SU-DHL-6 (cell line): ENCODE data around the gene RPH3AL.

Source experiments
- H2AFZ ChIP-seq: fragments of 200-600 bp; sonication (generic); 2 replicates; pipeline ENCODE4 v1.6.1; 2014; ENCODE audit warnings: low read depth, mild to moderate bottlenecking, moderate library complexity, mixed read lengths, antibody characterized with exemption, low read length; ENCODE audit not compliant: severe bottlenecking
- H3F3A ChIP-seq: fragments of 200-600 bp; shearing (Covaris generic); 2 replicates; pipeline ENCODE4 v1.6.0; 2016; ENCODE audit warnings: antibody characterized with exemption, mild to moderate bottlenecking; ENCODE audit not compliant: insufficient read depth
- H3K27ac ChIP-seq: fragments of 200-600 bp; sonication (generic); 2 replicates; pipeline ENCODE4 v1.5.1; 2016; ENCODE audit warnings: low read depth, mild to moderate bottlenecking, low read length, moderate library complexity, mixed read lengths
- H3K27me3 ChIP-seq: fragments of 200-600 bp; sonication (generic), shearing (Covaris generic); 2 replicates; pipeline ENCODE4 v1.6.0; 2014; ENCODE audit warnings: mild to moderate bottlenecking, low read length
- H3K36me3 ChIP-seq: fragments of 200-600 bp; sonication (generic); 2 replicates; pipeline ENCODE4 v1.6.1; 2014; ENCODE audit warnings: mild to moderate bottlenecking, low read length, mixed read lengths
- H3K4me2 ChIP-seq: fragments of 300-600, 200-600 bp; shearing (Covaris generic), sonication (generic); 2 replicates; pipeline ENCODE4 v1.6.0; 2014; ENCODE audit warnings: low read length, low read depth, mild to moderate bottlenecking; ENCODE audit not compliant: poor library complexity, severe bottlenecking
- H3K4me3 ChIP-seq: fragments of 200-600 bp; sonication (generic); 2 replicates; pipeline ENCODE4 v1.5.1; 2014; ENCODE audit warnings: antibody characterized with exemption, low read length, mild to moderate bottlenecking, mixed read lengths; ENCODE audit not compliant: insufficient read depth, poor library complexity, severe bottlenecking
- H3K79me2 ChIP-seq: fragments of 200-600 bp; sonication (generic); 2 replicates; pipeline ENCODE4 v1.6.1; 2014; ENCODE audit warnings: mild to moderate bottlenecking, low read length, moderate library complexity; ENCODE audit not compliant: insufficient read depth
- H3K9ac ChIP-seq: fragments of 200-600 bp; sonication (generic); 2 replicates; pipeline ENCODE4 v1.7.0; 2014; ENCODE audit warnings: mild to moderate bottlenecking, low read length
- H3K9me2 ChIP-seq: fragments of 200-600 bp; sonication (generic); replicated peaks from 2 replicates; pipeline ENCODE4 v1.6.1; 2014; ENCODE audit warnings: low read length; ENCODE audit not compliant: insufficient read depth
- H3K9me3 ChIP-seq: fragments of 200-600 bp; sonication (generic); 2 replicates; pipeline ENCODE4 v1.6.1; 2014; ENCODE audit warnings: low read length, mixed read lengths; ENCODE audit not compliant: insufficient read depth
- H4K20me1 ChIP-seq: fragments of 200-600 bp; sonication (generic); 2 replicates; pipeline ENCODE4 v1.6.1; 2014; ENCODE audit warnings: low read depth, mild to moderate bottlenecking, antibody characterized with exemption, low read length, moderate library complexity, mixed read lengths
- EZH2phosphoT487 ChIP-seq: fragments of 200-600 bp; sonication (generic), shearing (Covaris generic); conservative IDR thresholded peaks from 2 replicates; pipeline ENCODE4 v1.6.1; 2018; ENCODE audit warnings: mild to moderate bottlenecking, antibody characterized with exemption, low read length, moderate library complexity, mixed read lengths
- TF ChIP-seq, protein P1 (sequence below): fragments of 200-600 bp; sonication (generic); IDR thresholded peaks from one replicate; pipeline ENCODE4 v1.5.1; 2017; ENCODE audit warnings: antibody characterized with exemption, mild to moderate bottlenecking, low read length, moderate library complexity; ENCODE audit not compliant: insufficient read depth, poor library complexity, severe bottlenecking

RPH3AL gene

DNA sequence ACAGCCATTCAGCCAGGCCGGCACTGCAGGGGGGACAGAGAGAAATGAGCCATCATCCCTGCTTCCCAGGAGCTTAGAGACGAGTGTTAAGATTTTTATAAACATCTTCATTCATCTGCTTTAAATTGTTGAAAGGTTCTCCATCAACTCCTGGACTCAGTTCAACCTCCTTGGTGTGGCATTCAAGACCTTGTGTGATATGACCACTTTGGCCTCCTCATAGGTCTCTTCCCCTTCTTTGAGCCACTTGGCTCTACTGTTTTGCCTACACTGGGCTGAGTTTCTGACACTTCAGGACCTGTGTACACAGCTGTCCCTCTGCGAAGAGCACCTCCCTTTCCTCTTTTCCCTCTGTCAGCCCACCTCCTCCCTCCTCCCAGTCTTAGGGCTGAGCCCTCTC is 175.5 kb downstream of the RPH3AL start:
- H2AFZ ChIP-seq: no peak overlapping the region
- no peaks in the 10 kb centered on the region for H3K27me3 ChIP-seq
- no peak overlapping the region for H3K4me3 ChIP-seq
- no peak overlapping the region for H3K4me2 ChIP-seq
- H3K9me2 ChIP-seq: no peaks in the 10 kb centered on the region
- no peak overlapping the region for H3K9ac ChIP-seq
- no peaks in the 10 kb centered on the region for H3K9me3 ChIP-seq
- no peaks in the 10 kb centered on the region for H3F3A ChIP-seq
- no peaks in the 10 kb centered on the region for H3K36me3 ChIP-seq
- TF ChIP-seq EZH2phosphoT487: no peak
- no peaks in the 10 kb centered on the region for H4K20me1 ChIP-seq
- no peak overlapping the region for H3K27ac ChIP-seq
- H3K79me2 ChIP-seq: no peaks in the 10 kb centered on the region

DNA sequence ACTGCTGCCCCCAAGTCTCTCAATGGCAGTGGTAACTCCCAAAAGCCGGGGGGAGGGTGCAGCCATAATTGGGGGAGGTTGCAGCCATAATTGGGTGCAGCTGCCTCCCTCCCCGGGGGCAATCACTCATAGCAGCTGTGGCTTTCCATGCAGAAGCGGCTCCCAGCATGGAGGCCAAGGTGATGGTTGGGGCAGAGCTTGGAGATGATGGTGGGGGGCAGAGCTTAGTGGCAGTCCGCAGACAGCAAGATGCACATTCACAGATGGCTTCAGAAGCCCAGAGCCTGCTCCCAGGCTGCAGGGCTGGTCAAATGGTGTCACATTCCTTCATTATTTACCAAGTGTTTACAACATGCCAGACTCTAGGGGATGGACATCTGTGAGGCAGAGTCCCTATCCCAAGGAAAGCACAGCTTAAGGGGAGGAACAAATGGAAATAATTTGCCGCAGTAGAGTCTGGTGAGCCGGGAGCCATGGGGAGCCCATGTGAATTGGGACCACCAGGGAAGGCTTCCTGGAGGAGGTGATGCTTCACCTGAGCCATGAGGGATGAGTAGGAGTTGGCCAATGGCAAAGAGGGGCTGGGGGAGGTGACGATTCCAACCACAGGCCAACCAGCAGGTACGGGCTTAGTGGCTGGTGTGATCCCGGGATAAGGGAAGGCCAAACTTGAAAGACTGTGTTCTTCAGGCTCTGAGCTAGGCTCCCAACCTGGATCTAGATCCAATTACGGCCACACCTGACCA is 179.3 kb downstream of the RPH3AL start:
- H3K4me3 ChIP-seq: no peak overlapping the region
- H3F3A ChIP-seq: no peaks in the 10 kb centered on the region
- H3K79me2 ChIP-seq: no peaks in the 10 kb centered on the region
- no peak overlapping the region for H3K9ac ChIP-seq
- H3K36me3 ChIP-seq: no peaks in the 10 kb centered on the region
- no peak overlapping the region for H3K27ac ChIP-seq
- no peak overlapping the region for H3K4me2 ChIP-seq
- no peak overlapping the region for H2AFZ ChIP-seq
- no peaks in the 10 kb centered on the region for H4K20me1 ChIP-seq
- no peaks in the 10 kb centered on the region for H3K27me3 ChIP-seq
- no peaks in the 10 kb centered on the region for H3K9me2 ChIP-seq
- H3K9me3 ChIP-seq: no peaks in the 10 kb centered on the region
- no peak for TF ChIP-seq EZH2phosphoT487
- TF ChIP-seq, protein P1, sequence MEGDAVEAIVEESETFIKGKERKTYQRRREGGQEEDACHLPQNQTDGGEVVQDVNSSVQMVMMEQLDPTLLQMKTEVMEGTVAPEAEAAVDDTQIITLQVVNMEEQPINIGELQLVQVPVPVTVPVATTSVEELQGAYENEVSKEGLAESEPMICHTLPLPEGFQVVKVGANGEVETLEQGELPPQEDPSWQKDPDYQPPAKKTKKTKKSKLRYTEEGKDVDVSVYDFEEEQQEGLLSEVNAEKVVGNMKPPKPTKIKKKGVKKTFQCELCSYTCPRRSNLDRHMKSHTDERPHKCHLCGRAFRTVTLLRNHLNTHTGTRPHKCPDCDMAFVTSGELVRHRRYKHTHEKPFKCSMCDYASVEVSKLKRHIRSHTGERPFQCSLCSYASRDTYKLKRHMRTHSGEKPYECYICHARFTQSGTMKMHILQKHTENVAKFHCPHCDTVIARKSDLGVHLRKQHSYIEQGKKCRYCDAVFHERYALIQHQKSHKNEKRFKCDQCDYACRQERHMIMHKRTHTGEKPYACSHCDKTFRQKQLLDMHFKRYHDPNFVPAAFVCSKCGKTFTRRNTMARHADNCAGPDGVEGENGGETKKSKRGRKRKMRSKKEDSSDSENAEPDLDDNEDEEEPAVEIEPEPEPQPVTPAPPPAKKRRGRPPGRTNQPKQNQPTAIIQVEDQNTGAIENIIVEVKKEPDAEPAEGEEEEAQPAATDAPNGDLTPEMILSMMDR: no peak

DNA sequence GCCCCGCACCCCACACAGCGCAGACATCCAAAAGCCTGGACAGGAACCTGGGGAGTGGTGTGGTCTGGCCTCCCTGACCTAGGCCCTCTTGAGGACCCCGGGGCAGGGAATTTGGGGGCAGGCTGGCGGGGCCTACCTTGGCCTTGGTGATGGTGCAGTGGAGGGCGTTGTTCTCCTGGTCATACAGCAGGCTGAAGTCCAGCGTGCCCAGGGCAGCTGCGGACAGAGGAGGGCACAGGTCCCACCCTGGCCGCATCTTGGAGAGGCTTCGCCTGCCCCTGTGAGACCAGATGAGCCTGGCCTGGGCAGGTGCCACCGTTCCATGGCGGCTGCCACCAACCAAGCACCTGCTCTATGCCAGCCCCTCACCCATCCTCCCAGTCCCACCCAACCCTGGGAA is 180.2 kb downstream of the RPH3AL start:
- Histone ChIP-seq H3K79me2 (no peaks in the 10 kb centered on the region), H3K36me3 (no peaks in the 10 kb centered on the region), H3F3A (no peaks in the 10 kb centered on the region), H3K9ac (no peak overlapping the region), H3K4me2 (no peak overlapping the region), H3K27me3 (no peaks in the 10 kb centered on the region), H3K9me2 (no peaks in the 10 kb centered on the region), H3K9me3 (no peaks in the 10 kb centered on the region), H3K27ac (no peak overlapping the region), H3K4me3 (no peak overlapping the region), H2AFZ (no peak overlapping the region), H4K20me1 (no peaks in the 10 kb centered on the region)
- no peak for TF ChIP-seq EZH2phosphoT487
- TF ChIP-seq, protein P1: no peak

DNA sequence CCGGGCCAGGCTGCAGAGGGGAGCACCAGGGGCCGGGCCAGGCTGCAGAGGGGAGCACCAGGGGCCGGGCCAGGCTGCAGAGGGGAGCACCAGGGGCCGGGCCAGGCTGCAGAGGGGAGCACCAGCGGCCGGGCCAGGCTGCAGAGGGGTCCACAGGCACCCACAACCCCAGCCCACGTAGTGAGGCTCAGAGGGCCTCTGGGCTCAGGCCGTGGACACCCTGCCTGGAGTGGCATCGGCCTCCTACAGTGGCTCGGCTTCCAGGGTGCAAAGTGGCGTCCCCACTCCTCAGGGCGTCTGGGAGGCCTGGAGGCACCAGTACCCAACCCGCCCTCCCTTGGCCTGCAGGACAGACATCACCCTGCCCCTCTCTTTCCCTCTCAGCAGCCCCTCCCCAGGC is 180.7 kb downstream of the RPH3AL start:
- H3K36me3 ChIP-seq: no peaks in the 10 kb centered on the region
- TF ChIP-seq EZH2phosphoT487: no peak
- TF ChIP-seq, protein P1: no peak
- H3K9ac ChIP-seq: no peak overlapping the region
- H3K4me3 ChIP-seq: no peak overlapping the region
- H3K4me2 ChIP-seq: no peak overlapping the region
- H3K9me3 ChIP-seq: no peaks in the 10 kb centered on the region
- H3K9me2 ChIP-seq: no peaks in the 10 kb centered on the region
- H4K20me1 ChIP-seq: no peaks in the 10 kb centered on the region
- H3K79me2 ChIP-seq: no peaks in the 10 kb centered on the region
- H3K27me3 ChIP-seq: no peaks in the 10 kb centered on the region
- no peaks in the 10 kb centered on the region for H3F3A ChIP-seq
- no peak overlapping the region for H3K27ac ChIP-seq
- H2AFZ ChIP-seq: no peak overlapping the region
